GM23338 (cell line): Measurements from ENCODE around the gene CD53.

Source experiments
- CREB1 ChIP-seq: fragments of 250-450 bp; sonication (Bioruptor Pico); IDR thresholded peaks from 2 replicates; pipeline ENCODE4 v1.5.0; 2020; ENCODE audit warnings: low read depth, mild to moderate bottlenecking, moderate library complexity
- CTCF ChIP-seq, 2 experiments: fragments of 200-600 bp in 1 of 2; sonication (generic) in 1 of 2; conservative IDR thresholded peaks; 2 replicates each; pipeline versions ENCODE4 v1.5.1 to v1.6.1; 2016 to 2017; ENCODE audit warnings: antibody characterized with exemption in 2 of 2, low read depth in 2 of 2, mild to moderate bottlenecking in 2 of 2, moderate library complexity in 1 of 2
- ETS1 ChIP-seq: IDR thresholded peaks from 2 replicates; pipeline ENCODE4 v1.6.1; 2016; ENCODE audit warnings: antibody characterized with exemption
- EZH2 ChIP-seq: fragments of 200-600 bp; sonication (generic); IDR thresholded peaks from one replicate; pipeline ENCODE4 v1.8.0; 2017; ENCODE audit warnings: antibody characterized with exemption, mild to moderate bottlenecking, low read depth; ENCODE audit not compliant: unreplicated experiment
- EZH2phosphoT487 ChIP-seq: fragments of 200-600 bp; sonication (generic); IDR thresholded peaks from one replicate; pipeline ENCODE4 v1.8.1; 2018; ENCODE audit warnings: antibody characterized with exemption; ENCODE audit not compliant: unreplicated experiment
- JUNB ChIP-seq: IDR thresholded peaks from one replicate; pipeline ENCODE4 v1.6.1; 2016; ENCODE audit warnings: antibody characterized with exemption; ENCODE audit not compliant: unreplicated experiment
- POLR2AphosphoS5 ChIP-seq: IDR thresholded peaks from 2 replicates; pipeline ENCODE4 v1.6.1; 2016; ENCODE audit warnings: antibody characterized with exemption, low read depth
- REST ChIP-seq: IDR thresholded peaks from one replicate; pipeline ENCODE4 v1.6.1; 2018; ENCODE audit warnings: antibody characterized with exemption; ENCODE audit not compliant: unreplicated experiment
- STAT1 ChIP-seq: IDR thresholded peaks from one replicate; pipeline ENCODE4 v1.6.1; 2016; ENCODE audit warnings: antibody characterized with exemption; ENCODE audit not compliant: unreplicated experiment
- ZNF331 ChIP-seq: fragments of 250-450 bp; sonication (Bioruptor Pico); IDR thresholded peaks from 2 replicates; pipeline ENCODE4 v1.5.0; 2020; ENCODE audit warnings: low read depth, mild to moderate bottlenecking, moderate library complexity

- TF ChIP-seq CTCF (conservative IDR thresholded peaks at IDR 0.05; ENCODE audit: low read depth in 2 of 2) (no peak), EZH2 (no peak), CREB1 (CRISPR knock-in tag) (no peak), EZH2phosphoT487 (no peak), STAT1 (no peak), REST (no peak), ZNF331 (no peak), POLR2AphosphoS5 (no peak), JUNB (no peak), ETS1 (no peak)
These were observed 31.0 kb downstream of the CD53 start for GRCh38 chr1:110903853-110904500.
